NCI-H146 treated with DMSO at 0.1 percent for 48 hours (cell line): ENCODE measurements around the gene KCNJ14.

Experiments
- DNase-seq: peaks from one replicate; lab custom pipeline; 2025; ENCODE audit not compliant: unreplicated experiment; lab: John Stamatoyannopoulos, UW

KCNJ14 gene

DNA sequence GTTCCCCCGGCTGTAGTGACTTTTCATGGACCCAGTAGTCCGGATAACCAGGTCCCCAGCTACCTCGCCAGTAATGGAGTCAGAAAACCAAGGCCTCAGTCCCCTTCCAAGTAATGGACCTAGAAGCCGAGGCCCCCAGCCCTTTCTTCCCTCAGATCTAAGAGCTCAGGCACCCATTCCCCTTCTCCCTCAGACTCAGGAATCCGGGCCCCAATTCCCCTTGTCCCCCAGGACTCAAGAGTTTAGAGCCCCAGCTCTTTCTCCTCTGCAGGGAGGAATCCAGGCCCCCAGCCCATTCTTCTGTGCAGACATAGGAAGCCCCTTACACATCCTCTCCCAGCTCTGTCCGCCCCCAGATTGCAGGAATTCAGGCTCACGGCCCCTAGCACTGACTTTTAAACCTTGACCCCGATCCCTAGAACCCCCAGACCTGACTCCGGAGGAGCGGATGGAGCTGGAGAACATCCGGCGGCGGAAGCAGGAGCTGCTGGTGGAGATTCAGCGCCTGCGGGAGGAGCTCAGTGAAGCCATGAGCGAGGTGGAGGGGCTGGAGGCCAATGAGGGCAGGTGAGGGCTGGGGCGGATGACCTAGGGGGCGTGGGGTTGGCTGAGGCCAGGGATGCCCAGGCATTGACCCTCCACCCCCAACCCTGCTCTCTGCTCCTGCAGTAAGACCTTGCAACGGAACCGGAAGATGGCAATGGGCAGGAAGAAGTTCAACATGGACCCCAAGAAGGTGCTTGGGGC lies 14.7 kb downstream of the KCNJ14 start:
- no peak for DNase-seq

DNA sequence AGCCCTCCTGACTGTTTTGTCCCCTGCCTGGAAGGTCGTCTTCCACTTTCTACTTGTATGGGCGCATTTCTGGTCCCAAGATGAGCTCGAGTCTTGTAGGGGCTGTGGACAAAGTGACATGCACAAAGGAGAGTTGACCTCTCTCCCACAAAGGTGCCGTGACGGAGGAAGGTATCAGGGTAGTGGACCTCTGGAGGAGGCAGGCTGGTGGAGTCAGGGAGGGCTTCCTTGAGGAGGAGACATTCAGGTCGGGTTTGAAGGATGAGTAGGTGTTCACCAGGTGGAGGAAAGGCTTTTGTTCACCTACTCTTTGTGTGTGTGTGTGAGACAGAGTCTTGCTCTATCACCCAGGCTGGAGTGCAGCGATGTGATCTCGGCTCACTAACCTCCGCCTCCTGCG lies 15.5 kb downstream of the KCNJ14 start:
- DNase-seq: no peak

DNA sequence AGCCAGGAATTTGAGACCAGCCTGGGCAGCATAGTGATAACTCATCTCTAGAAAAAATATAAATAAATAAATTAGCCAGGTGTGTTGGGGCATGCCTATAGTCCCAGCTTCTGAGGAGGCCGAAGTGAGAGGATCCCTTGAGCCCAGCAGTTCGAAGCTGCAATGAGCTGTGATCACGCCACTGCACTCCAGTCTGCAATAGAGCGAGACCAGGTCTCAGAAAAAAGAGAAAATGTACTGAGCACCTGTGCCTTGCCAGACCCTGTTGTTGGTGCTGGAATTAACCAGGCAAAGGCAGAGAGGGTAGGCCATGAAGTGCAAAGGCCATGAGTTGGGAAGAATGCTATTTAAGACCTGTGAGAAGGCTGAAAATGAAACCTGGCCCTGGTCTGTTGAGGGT lies 16.5 kb downstream of the KCNJ14 start:
- DNase-seq: no peak

DNA sequence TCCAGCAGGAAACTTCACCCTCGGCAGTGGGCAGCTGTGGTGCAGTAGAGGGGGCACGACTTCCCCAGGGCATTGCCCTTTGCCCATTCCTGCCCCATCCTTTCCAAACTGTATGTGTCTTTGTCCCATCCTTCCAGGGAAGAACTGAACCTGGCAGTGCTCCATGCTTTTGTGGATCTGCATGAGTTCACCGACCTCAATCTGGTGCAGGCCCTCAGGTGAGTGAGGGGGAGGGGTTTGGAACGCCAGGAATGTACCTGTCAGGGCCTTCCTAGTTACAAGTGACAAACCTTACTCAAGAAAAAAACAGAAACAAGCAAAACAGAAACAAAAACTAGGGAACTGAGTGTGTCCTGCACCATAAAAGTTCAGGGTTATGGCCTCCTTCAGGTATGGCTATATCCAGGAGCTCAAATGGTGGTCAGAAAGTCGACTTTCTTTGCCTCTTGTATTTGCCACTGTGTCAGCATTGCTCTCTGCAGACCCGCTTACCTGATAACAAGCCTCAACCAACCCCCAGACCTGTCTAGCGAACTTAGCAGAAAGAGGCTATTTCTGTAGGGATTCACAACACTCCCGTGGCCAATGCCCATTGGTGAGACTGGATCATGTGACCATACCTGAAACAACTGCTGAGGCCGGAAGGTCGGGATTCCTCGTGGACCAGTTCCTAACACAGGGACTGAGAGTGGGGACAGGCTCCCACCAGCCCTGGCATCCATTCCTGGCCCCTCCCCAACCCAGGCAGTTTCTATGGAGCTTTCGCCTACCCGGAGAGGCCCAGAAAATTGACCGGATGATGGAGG lies 18.0 kb downstream of the KCNJ14 start:
- DNase-seq: no peak

DNA sequence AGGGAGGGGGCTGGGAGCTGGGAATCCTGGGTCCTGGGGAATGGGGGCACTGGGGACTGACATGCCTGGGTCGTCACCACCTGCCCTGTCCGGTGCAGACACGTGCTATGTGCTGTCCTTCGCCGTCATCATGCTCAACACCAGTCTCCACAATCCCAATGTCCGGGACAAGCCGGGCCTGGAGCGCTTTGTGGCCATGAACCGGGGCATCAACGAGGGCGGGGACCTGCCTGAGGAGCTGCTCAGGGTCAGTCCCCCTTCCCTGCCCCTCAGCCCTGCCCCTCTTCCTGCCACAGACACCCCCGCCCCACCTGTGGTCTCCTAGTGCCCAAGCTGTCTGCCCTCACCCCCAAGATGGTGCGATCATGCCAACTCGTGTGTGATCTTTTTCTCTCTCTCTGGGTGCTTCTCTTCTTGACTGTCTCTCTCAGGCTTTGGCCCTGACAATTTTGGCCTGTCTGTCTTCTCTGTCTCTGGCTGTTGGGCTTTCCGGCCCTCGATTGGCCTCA lies 18.8 kb downstream of the KCNJ14 start:
- no peak for DNase-seq

DNA sequence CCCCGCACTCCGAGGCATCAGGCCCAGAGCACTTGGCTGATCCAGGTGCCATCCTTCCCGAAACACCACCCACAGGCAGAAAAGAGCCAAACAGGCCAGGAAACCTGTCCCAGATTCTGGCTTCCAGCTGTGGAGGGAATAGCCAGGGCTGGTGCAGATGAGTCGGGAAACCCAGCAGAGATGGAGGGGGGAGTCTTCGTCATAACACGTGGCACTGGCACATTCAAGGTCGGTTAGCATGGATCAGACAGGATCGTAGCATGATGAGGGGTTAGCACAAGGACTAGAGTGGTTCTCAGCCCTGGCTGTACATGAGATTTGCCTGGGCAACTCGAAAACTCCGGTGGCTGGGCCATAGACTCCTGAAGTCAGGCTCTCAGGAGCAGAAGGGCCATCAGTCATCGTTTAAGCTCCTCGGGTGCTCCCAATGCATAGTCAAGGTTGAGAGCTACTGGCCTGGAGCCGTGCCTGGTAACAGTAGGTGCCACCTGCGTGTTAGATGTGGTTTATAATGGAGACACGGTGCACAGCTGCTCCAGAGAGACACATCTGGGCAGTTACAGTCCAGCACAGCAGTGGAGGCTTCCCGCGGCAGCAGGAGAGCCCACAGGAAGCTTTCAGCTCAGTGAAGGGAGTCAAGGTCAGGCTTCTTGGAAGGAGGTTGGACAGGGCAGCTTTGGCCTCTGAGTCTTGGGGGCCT lies 20.1 kb downstream of the KCNJ14 start:
- DNase-seq: no peak

DNA sequence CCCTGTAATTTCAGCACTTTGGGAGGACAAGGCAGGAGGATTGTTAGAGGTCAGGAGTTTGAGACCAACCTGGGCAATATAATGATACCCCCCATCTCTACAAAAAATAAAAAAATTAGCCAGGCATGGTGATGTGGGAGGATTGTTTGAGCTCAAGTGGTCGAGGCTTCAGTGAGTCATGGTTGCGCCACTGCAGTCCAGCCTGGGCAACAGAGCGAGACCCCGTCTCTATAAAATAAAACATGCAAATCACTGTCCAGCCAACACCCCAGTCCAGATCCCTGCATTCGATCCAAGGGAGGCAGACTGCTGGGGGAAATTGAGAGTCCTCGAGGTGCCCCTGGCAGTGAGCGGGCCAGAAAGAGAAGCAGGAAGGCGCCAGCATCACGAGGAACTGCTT lies 20.8 kb downstream of the KCNJ14 start:
- DNase-seq: no peak

DNA sequence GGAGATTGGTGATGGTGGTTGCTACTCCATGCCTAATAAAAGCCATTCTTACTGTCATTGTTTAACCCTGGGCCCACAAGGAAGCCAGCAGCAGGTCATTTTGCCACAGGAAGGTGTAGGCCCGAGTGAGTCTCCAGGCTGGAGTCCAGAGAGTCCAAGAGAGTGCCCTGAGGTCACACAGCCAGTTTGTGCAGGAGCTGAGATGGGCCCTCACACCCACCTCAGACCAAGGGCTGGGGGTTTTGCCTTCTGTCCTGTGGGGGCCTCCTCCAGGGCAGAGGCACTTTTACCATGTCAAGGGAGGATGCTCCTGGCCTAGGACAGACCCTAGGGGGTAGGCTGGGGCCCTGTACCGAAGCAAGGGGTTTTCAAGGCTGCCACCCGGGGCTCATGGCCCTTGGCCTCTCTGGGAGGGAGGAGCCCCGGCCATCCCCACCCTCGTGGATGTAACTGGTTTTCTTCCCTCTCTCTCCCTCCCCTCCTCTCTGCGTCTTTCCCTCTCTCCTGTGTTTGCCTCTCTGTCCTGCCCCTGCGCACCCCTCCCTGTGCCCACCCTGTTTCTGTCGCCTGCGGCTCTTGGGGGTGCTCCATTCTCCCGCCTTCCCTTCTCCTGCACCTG lies 21.8 kb downstream of the KCNJ14 start:
- DNase-seq: no peak

DNA sequence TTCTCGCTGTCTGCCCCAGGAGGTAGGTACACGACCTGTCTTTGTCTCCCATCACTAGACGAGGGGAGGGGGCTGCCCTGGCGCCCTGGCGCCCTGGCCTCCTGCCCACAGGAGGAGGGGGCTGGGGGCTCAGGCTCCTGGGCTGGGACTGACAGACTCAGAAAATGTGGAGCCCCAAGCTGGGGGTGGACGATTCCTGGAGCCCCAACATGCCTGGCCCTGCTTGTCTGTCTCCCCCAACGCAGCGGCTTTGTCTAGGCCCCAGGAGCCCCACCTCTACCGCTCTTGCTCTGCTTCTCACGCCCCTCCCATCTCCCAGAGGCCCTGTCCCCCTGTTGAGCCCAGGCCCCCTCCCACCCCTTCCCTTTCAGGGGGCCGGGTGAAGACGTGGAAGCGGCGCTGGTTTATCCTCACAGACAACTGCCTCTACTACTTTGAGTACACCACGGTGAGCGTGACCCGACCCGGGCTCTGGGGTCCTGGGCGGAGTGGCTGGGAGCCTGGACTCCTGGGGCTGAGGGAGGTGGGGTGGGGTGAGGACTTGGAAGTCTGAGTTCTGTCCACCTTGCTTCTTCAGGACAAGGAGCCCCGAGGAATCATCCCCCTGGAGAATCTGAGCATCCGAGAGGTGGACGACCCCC lies 22.4 kb downstream of the KCNJ14 start:
- no peak for DNase-seq

DNA sequence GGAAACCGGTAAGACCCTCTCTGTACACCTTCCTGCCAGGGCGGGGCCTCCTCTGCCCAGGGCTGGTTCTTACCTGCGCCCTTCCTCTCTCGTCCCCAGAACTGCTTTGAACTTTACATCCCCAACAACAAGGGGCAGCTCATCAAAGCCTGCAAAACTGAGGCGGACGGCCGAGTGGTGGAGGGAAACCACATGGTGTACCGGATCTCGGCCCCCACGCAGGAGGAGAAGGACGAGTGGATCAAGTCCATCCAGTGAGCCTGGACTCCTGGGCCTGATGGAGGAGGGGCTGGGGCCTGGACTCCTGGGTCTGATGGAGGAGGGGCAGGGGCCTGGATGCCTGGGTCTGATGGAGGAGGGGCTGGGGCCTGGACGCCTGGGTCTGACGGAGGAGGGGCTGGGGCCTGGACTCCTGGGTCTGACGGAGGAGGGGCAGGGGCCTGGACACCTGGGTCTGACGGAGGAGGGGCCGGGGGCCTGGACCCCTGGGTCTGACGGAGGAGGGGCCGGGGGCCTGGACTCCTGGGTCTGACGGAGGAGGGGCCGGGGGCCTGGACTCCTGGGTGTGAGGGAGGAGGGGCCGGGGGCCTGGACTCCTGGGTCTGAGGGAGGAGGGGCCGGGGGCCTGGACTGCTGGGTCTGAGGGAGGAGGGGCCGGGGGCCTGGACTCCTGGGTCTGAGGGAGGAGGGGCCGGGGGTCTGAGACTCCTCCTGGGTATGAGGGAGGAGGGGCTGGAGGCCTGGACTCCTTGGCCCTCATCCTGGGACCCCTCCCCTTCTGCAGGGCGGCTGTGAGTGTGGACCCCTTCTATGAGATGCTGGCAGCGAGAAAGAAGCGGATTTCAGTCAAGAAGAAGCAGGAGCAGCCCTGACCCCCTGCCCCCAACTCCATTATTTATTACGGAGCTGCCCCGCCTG lies 23.2 kb downstream of the KCNJ14 start:
- DNase-seq: no peak

DNA sequence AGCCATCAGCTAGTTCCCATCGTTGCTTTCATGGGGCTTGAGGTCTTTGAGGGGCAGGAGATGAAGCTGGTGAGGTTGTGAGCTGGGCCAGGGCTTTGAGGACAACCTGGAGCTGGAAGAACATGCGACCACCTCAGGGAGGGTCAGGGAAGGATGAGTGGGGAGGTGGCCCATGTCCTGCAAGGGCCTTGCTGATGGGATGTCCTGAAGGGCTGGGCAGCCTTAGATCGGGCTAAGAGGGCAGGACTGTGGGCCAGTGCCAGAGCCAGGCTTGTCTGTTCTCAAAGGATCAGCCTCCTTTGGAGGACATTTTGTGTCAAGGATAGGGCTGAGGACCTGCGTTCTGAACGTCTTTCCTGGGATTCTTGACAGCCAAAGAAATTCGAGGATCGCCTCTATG lies 24.3 kb downstream of the KCNJ14 start:
- DNase-seq: no peak

DNA sequence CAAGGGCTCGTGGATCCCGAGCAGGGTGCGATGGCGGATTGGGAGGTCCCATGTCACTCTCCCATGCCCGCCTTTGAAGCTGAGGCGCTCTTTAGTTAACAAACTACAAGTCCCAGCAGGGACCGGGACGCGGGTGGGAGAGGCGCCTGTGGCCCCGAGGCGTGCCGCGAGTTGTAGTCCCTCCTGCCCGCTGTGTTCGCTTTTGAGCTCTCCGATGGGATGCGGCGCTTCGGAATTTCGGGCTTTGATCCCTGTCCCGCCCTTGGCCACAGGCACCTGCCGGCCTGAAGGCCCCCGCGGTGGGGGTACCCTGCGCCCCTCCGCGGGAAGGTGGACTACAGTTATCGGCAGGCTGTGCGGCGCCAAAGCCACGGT lies 24.8 kb downstream of the KCNJ14 start:
- DNase-seq: no peak

DNA sequence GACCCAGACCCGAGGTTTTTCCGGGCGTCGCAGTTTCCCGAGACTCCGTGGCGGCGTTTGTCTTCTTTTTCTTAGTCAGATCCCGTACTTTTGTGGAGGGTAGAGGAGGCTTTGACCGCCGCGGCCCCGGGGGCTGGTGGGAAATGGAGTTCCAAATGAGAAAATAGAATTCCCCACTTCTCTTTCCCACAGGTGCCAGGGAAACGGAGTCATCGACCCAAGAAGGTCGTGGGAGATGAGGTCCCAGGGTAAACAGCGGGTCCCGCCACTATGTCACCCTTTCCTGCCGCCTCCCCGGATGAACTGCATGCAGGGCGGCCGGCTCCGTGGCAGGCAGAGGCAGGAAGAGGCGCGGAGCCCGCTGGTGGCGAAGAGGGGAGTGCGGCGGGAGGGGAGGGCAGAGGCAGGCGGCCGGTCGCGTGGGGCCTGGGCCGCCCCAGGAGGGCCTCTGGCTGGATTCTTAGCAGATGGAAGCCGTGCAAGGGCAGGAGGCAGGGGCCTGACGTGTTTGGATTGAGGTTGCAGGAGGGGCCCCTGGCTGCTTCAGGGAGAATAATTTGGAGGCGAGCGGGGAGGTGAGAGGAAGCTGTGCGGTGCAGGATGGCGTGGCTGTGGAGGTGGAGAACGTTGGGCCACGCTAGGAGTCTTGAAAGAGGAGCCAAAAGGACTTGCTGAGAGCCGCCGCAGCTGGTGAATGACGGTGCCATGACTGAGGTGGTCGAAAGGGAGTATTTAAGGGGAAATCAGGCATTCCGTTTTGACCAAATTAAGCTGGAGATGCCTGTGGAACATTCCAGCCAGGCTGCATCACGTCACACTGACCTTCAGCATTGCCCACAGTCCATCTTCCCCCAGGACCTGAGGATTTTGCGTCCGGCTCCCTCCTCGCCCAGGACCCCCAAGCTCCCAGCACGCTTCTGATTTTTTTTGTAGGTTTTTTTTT lies 25.5 kb downstream of the KCNJ14 start:
- DNase-seq: no peak

DNA sequence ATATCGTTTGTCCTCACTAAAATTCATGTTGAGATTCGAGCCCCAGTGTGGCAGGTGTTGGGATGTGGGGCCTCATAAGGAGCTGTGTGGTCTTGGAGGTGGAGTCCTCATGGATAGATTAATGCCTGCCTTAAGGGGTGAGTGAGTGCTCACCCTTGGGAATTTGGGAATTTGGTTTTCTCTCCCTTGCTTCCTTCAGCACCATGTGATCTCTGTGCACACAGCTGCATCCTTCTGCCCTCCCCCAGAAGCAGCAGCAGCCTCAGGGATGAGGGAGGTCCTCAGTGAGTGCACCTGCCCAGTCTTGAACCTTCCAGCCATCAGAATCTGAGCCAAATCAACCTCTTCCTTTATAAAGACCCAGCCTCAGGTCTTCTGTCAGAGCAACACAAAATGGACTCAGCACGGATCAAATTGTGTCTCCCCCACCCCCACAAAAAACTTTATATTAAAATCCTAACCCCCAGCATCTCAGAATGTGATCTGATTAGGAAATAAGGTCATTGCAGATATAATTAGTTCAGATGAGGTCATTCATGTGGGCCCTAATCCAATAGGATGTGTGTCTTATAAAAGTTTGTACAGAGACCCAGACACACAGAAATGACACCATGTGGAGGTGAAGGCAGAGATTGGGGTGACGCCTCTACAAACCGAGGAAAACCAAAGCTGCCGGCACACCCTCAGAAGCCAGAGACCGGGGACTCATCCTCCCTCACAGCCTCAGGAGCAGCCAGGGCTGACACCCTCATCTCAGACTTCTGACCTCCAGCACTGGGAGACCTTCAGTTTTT lies 26.7 kb downstream of the KCNJ14 start:
- DNase-seq: no peak

DNA sequence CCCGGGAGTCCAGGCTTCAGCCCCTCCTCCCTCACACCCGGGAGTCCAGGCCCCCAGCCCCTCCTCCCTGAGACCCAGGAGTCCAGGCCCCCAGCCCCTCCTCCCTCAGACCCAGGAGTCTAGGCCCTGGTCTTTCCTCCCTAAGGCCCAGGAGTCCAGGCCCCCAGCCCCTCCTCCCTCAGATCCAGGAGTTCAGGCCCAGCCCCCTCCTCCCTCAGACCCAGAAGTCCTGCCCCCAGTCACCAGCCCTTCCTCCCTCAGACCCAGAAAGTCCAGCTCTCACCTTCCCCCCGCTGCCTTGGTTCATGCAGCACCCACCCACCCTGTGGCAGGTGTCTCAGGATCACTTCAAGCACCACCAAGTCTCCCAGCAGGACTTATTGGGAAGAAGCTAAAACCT lies 27.9 kb downstream of the KCNJ14 start:
- DNase-seq: no peak

DNA sequence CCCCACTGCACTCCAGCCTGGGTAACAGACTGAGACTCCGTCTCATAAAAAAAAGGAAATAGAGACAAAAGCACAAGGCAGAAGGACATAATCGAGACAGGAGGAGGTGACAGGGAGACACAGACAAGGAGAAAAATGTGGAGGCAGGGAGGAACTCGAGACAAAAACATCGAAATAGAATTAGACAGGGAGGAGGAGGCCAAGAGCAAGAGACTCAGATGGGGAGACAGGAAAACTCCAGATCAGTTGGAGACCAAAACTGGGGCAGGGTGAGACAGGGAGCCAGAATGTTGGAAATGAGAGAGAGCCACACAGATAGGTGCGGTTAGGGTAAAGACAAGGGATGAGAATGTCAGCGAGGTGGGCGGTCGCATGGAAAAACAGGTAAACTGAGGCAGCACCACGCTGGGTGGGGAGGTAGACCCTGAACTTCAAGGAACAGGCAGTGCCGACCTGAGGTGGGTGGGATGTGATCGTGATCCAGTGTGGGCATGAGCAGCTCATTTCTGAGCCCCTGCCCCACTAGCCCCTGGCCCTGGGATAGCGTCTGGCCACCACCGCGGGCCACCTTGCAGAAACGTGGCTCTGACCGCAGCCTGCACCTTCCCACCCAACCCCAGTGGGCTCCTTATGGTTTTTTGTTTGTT lies 29.0 kb downstream of the KCNJ14 start:
- no peak for DNase-seq

DNA sequence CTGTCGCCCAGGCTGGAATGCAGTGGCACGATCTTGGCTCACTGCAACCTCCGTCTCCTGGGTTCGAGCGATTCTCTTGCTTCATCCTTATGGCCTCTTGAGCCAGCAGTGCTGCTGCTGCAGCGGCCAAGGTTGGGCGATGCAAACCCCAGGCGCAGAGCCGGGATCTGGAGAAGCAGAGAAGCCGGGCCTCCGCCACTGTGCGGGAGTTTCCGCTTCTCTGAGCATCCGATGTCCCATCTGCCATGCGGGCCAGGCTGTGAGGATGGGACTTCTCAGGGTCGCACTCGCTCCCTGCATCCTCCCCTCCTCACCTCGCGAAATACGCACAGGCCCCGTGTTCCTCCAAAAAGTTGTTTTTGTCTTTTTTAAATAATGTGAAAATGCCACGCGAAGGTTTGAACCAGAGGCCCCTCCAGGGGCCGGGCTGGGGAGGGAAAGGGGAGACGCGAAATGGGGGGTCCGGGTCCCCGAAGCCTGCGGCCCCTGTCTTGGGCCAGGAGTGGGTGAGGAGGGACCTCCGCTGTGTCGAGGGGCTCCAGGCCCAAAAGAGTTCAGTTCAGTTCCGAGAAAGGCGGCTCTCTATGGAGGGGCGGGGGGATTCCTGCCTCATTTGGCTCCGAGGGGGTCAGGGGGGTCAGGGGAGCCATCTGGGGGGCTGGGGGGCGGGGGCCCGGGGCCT lies 29.7 kb downstream of the KCNJ14 start:
- no peak for DNase-seq
